Uterus (tissue), 2 donors: ENCODE results near the gene STC2.

ENCODE experiments used
- POLR2A ChIP-seq, 2 donors: fragments of 450-650 bp; IDR thresholded peaks; one replicate each; pipeline ENCODE4 v1.6.1; 2016; ENCODE audit warnings: antibody characterized with exemption in 2 of 2, mild to moderate bottlenecking in 1 of 2, moderate library complexity in 1 of 2
- TF ChIP-seq, protein P1 (sequence below), 4 experiments: fragments of 200-600 bp in 2 of 4; fragments of 450-650 bp in 2 of 4; sonication (generic) in 2 of 4; IDR thresholded peaks; one replicate each; pipeline ENCODE4 v1.5.1; 2016 to 2019; ENCODE audit warnings: antibody characterized with exemption in 4 of 4, mild to moderate bottlenecking in 2 of 4, moderate library complexity in 1 of 4

DNA sequence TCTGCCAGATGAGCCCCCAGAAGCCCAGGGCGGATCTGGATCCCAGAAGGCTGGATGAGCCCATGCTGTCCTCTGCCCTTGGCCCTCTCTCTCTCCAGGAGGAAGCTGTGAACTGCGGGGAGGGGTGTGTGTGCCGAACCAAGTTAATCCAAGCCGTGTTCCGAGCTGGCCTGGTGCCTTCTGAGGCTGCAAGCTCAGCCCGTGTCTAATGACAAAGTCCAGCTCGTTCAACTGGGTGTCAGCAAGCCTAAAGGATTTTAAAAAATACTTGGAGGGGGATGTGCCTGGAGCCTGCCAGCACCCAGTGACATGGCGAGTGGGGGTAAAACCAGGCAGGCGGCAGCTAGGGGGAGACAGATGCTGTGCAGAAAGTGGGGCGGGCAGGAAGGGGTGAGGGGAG, 8.0 kb downstream of the STC2 start:
- TF ChIP-seq, protein P1, sequence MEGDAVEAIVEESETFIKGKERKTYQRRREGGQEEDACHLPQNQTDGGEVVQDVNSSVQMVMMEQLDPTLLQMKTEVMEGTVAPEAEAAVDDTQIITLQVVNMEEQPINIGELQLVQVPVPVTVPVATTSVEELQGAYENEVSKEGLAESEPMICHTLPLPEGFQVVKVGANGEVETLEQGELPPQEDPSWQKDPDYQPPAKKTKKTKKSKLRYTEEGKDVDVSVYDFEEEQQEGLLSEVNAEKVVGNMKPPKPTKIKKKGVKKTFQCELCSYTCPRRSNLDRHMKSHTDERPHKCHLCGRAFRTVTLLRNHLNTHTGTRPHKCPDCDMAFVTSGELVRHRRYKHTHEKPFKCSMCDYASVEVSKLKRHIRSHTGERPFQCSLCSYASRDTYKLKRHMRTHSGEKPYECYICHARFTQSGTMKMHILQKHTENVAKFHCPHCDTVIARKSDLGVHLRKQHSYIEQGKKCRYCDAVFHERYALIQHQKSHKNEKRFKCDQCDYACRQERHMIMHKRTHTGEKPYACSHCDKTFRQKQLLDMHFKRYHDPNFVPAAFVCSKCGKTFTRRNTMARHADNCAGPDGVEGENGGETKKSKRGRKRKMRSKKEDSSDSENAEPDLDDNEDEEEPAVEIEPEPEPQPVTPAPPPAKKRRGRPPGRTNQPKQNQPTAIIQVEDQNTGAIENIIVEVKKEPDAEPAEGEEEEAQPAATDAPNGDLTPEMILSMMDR (IDR thresholded peaks at IDR 0.05) = no peak
- TF ChIP-seq POLR2A (IDR thresholded peaks at IDR 0.05) = no peak
